Suprapubic skin (tissue), 4 donors: ENCODE measurements around the gene GSN. TPM values are rescaled to one million over a fixed set of nuclear protein-coding genes. Genes with fewer than 3 reads are reported as not detected.
A peak's percentile ranks its signal among the peaks of the same experiment; 100 is the strongest.

Experiments used
- DNase-seq, 2 donors: peaks; one replicate each; pipeline ENCODE4 v3.0.0-alpha.2; 2019; ENCODE audit warnings: low spot score in 2 of 2
- H3K27ac ChIP-seq: fragments of 200-600 bp; sonication (generic); one replicate; pipeline ENCODE4 v1.5.1; 2019
- H3K27me3 ChIP-seq: fragments of 200-600 bp; sonication (generic); one replicate; pipeline ENCODE4 v1.5.1; 2019
- H3K36me3 ChIP-seq: fragments of 200-600 bp; sonication (generic); one replicate; pipeline ENCODE4 v1.5.1; 2019
- H3K4me1 ChIP-seq: fragments of 200-600 bp; sonication (generic); one replicate; pipeline ENCODE4 v1.5.1; 2019
- H3K4me3 ChIP-seq: fragments of 200-600 bp; sonication (generic); one replicate; pipeline ENCODE4 v1.5.1; 2019; ENCODE audit warnings: mild to moderate bottlenecking
- H3K9me3 ChIP-seq: fragments of 200-600 bp; sonication (generic); one replicate; pipeline ENCODE4 v1.5.1; 2019
- CTCF ChIP-seq, 2 donors: fragments of 200-600 bp in 1 of 2; fragments of 450-650 bp in 1 of 2; sonication (generic) in 1 of 2; IDR thresholded peaks; one replicate each; pipeline ENCODE4 v1.5.1; 2016 to 2019; ENCODE audit warnings: antibody characterized with exemption in 2 of 2, mild to moderate bottlenecking in 1 of 2, moderate library complexity in 1 of 2
- EP300 ChIP-seq: sonication (generic); formaldehyde crosslinking; IDR thresholded peaks from one replicate; pipeline ENCODE4 v1.6.1; 2017; ENCODE audit warnings: antibody characterized with exemption
- POLR2A ChIP-seq, 2 donors: fragments of 450-650 bp; IDR thresholded peaks; one replicate each; pipeline ENCODE4 v1.6.1; 2017; ENCODE audit warnings: antibody characterized with exemption in 2 of 2, mild to moderate bottlenecking in 2 of 2, moderate library complexity in 2 of 2
- POLR2AphosphoS5 ChIP-seq, 3 donors: sonication (generic); formaldehyde crosslinking; IDR thresholded peaks; one replicate each; pipeline ENCODE4 v1.6.1; 2017; ENCODE audit warnings: antibody characterized with exemption in 3 of 3
- WGBS: methylation state at CpG from one replicate; pipeline ENCODE4 v1.1.5; 2018; 5-methylcytosine and 5-hydroxymethylcytosine counted together
- total RNA-seq, 4 donors: library from RNA; depleted of rRNA; stranded (reverse); fragments of >200 nt; gene quantifications; one replicate each; pipeline ENCODE4 v1.1.0, GENCODE V29; 2016

The GSN gene
- total RNA-seq, 4 donors from 2014 or later: 681 to 944 (median 771) TPM

GRCh38 chr9:121359351-121360294 is 91.7 kb downstream of the GSN start:
- no peak overlapping the region for H3K4me3 ChIP-seq
- TF ChIP-seq POLR2AphosphoS5 (IDR thresholded peaks at IDR 0.05) (no peak), CTCF (IDR thresholded peaks at IDR 0.05) (no peak), POLR2A (IDR thresholded peaks at IDR 0.05) (no peak), EP300 (no peak)
- no peaks in the 10 kb centered on the region for H3K27me3 ChIP-seq
- H3K9me3 ChIP-seq: no peaks in the 10 kb centered on the region
- no peak for DNase-seq
- WGBS: 75% methylated on average over 3 of the region's 3 CpGs
- H3K36me3 ChIP-seq: peaks cover 3% of the 10 kb centered on the region
- peaks cover 66% of the 10 kb centered on the region for H3K4me1 ChIP-seq
- peak overlapping the region; percentile 37 for H3K27ac ChIP-seq

GRCh38 chr9:121360601-121361374 is 92.8 kb downstream of the GSN start:
- no peaks in the 10 kb centered on the region for H3K9me3 ChIP-seq
- no peak overlapping the region for H3K4me3 ChIP-seq
- peak overlapping the region; percentile 86 for H3K27ac ChIP-seq
- no peaks in the 10 kb centered on the region for H3K36me3 ChIP-seq
- TF ChIP-seq POLR2AphosphoS5 (IDR thresholded peaks at IDR 0.05) (no peak), POLR2A (IDR thresholded peaks at IDR 0.05) (no peak), EP300 (no peak), CTCF (IDR thresholded peaks at IDR 0.05) (no peak)
- peaks cover 77% of the 10 kb centered on the region for H3K4me1 ChIP-seq
- no peak for DNase-seq
- no peaks in the 10 kb centered on the region for H3K27me3 ChIP-seq

- Histone ChIP-seq H3K4me3 (no peak overlapping the region), H3K4me1 (peaks cover 96% of the 10 kb centered on the region), H3K9me3 (no peaks in the 10 kb centered on the region), H3K36me3 (no peaks in the 10 kb centered on the region), H3K27ac (peak overlapping the region; percentile 86), H3K27me3 (no peaks in the 10 kb centered on the region)
- no peak for TF ChIP-seq POLR2A (IDR thresholded peaks at IDR 0.05)
- TF ChIP-seq EP300: no peak
- TF ChIP-seq CTCF (IDR thresholded peaks at IDR 0.05): no peak
- peak; percentile 15 to 43 (median 21) for TF ChIP-seq POLR2AphosphoS5 (IDR thresholded peaks at IDR 0.05)
- no peak for DNase-seq
- WGBS: 4% methylated on average over 2 of the region's 2 CpGs
Measured at GRCh38 chr9:121362813-121363621, 95.1 kb downstream of the GSN start.

GRCh38 chr9:121363622-121363961 is 95.6 kb downstream of the GSN start:
- WGBS: 16% methylated on average over 1 of the region's 1 CpG
- peak overlapping the region; percentile 6 for H3K4me3 ChIP-seq
- no peaks in the 10 kb centered on the region for H3K36me3 ChIP-seq
- H3K9me3 ChIP-seq: no peaks in the 10 kb centered on the region
- no peak for DNase-seq
- H3K27ac ChIP-seq: peak overlapping the region; percentile 86
- peaks cover 100% of the 10 kb centered on the region for H3K4me1 ChIP-seq
- H3K27me3 ChIP-seq: no peaks in the 10 kb centered on the region
- TF ChIP-seq POLR2A (IDR thresholded peaks at IDR 0.05) (no peak), CTCF (IDR thresholded peaks at IDR 0.05) (no peak), POLR2AphosphoS5 (IDR thresholded peaks at IDR 0.05) (no peak), EP300 (no peak)
